Measurements from ENCODE around the gene ADCYAP1R1.

ADCYAP1R1 gene

GRCh38 chr7:31068006-31068675, 16.0 kb downstream of the ADCYAP1R1 start:
- no peak for DNase-seq (ENCODE audit: low read depth in 3 of 3)

- DNase-seq (ENCODE audit: low read depth in 3 of 3): no peak
Measured at GRCh38 chr7:31069860-31070555, 17.9 kb downstream of the ADCYAP1R1 start.

GRCh38 chr7:31070991-31071644, 19.0 kb downstream of the ADCYAP1R1 start:
- no peak for DNase-seq (ENCODE audit: low read depth in 3 of 3)

- no peak for DNase-seq (ENCODE audit: low read depth in 3 of 3)
Measured at GRCh38 chr7:31071645-31072029, 19.5 kb downstream of the ADCYAP1R1 start.

GRCh38 chr7:31073326-31074119, 21.4 kb downstream of the ADCYAP1R1 start:
- DNase-seq (ENCODE audit: low read depth in 3 of 3): no peak

GRCh38 chr7:31074120-31074383, 21.9 kb downstream of the ADCYAP1R1 start:
- DNase-seq (ENCODE audit: low read depth in 3 of 3): no peak

GRCh38 chr7:31074403-31075085, 22.4 kb downstream of the ADCYAP1R1 start:
- no peak for DNase-seq (ENCODE audit: low read depth in 3 of 3)

GRCh38 chr7:31075086-31075405, 22.9 kb downstream of the ADCYAP1R1 start:
- DNase-seq (ENCODE audit: low read depth in 3 of 3): no peak

GRCh38 chr7:31076051-31076450, 23.9 kb downstream of the ADCYAP1R1 start:
- DNase-seq (ENCODE audit: low read depth in 3 of 3): no peak

- DNase-seq (ENCODE audit: low read depth in 3 of 3): no peak
Measured at GRCh38 chr7:31076641-31077310, 24.7 kb downstream of the ADCYAP1R1 start.

- DNase-seq (ENCODE audit: low read depth in 3 of 3): no peak
Measured at GRCh38 chr7:31077484-31078362, 25.6 kb downstream of the ADCYAP1R1 start.

GRCh38 chr7:31078363-31078990, 26.4 kb downstream of the ADCYAP1R1 start:
- DNase-seq (ENCODE audit: low read depth in 3 of 3): no peak

GRCh38 chr7:31079126-31079823, 27.2 kb downstream of the ADCYAP1R1 start:
- DNase-seq (ENCODE audit: low read depth in 3 of 3): no peak

- DNase-seq (ENCODE audit: low read depth in 3 of 3): no peak
Measured at GRCh38 chr7:31079824-31080511, 27.9 kb downstream of the ADCYAP1R1 start.

- DNase-seq (ENCODE audit: low read depth in 3 of 3): no peak
Measured at GRCh38 chr7:31080763-31081162, 28.7 kb downstream of the ADCYAP1R1 start.

- no peak for DNase-seq (ENCODE audit: low read depth in 3 of 3)
Measured at GRCh38 chr7:31082017-31082416, 29.9 kb downstream of the ADCYAP1R1 start.

- DNase-seq (ENCODE audit: low read depth in 3 of 3): no peak
Measured at GRCh38 chr7:31082447-31082846, 30.3 kb downstream of the ADCYAP1R1 start.

- DNase-seq (ENCODE audit: low read depth in 3 of 3): no peak
Measured at GRCh38 chr7:31083210-31083786, 31.2 kb downstream of the ADCYAP1R1 start.
